Erythroblast (primary cell): Measurements from ENCODE around the gene C10orf90.

Experiments used
- GATA1 ChIP-seq: IDR thresholded peaks from 2 replicates; pipeline ENCODE4 v1.6.1; 2011; ENCODE audit warnings: low read depth, mild to moderate bottlenecking, control low read depth, low read length, moderate library complexity
- POLR2A ChIP-seq: IDR thresholded peaks from 2 replicates; pipeline ENCODE4 v1.6.1; 2011; ENCODE audit warnings: mild to moderate bottlenecking, low read length

DNA sequence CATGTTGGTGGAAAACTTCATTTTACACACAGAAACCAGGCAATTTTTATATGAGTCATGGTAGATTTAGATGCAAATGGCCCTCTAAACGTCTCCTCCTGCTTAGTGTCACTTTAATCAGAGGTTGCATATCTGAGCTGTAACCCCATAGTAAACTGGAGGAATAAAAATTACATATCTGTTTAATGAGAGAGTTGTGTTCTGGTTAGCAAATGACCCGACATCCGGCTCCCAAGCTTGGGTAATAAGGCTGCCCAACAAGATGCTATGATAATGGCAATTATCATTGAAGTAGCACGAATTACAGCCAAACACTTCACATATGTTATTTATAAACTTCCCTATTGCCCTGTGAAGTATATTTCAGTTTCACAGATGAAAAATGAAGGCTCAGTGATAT lies 271.6 kb downstream of the C10orf90 start:
- TF ChIP-seq POLR2A, result no peak
- no peak for TF ChIP-seq GATA1
